GM12878 (cell line): Measurements from ENCODE around the gene SLC38A3. TPM values are rescaled to one million over a fixed set of nuclear protein-coding genes. Genes with fewer than 3 reads are reported as not detected.

Source experiments
- ATAC-seq: fragments of 200-7000 bp; cut with Tn5 transposase; 3 replicates; pipeline ENCODE4 v1.9.1; 2020; ENCODE audit warnings: mild to moderate bottlenecking, moderate library complexity
- BruUV-seq: library from RNA; stranded (reverse); fragments of 400-500 nt; replicated peaks from 2 replicates; lab custom pipeline; 2021; lab: Mats Ljungman, UMichigan
- CTCF ChIA-PET: fragments of 300-600 bp; sonication (Branson Sonifier 250); formaldehyde crosslinking; extraction: SDS; loops from one replicate; lab custom pipeline; 2021; ENCODE audit warnings: inconsistent platforms; lab: Yijun Ruan, JAX
- POLR2A ChIA-PET: fragments of 350-600 bp; formaldehyde crosslinking; extraction: SDS; loops from one replicate; lab custom pipeline; 2021; ENCODE audit warnings: inconsistent platforms; lab: Charles Lee
- RAD21 ChIA-PET: fragments of 300-600 bp; sonication (Branson Sonifier 250); formaldehyde crosslinking; loops from one replicate; lab custom pipeline; 2023; ENCODE audit warnings: antibody characterized with exemption; ENCODE audit not compliant: unreplicated experiment; lab: Charles Lee
- SMC1A ChIA-PET: fragments of 300-600 bp; sonication (Branson Sonifier 250); formaldehyde crosslinking; loops from one replicate; lab custom pipeline; 2023; ENCODE audit not compliant: unreplicated experiment, uncharacterized antibody; lab: Charles Lee
- DNase-seq: peaks from one replicate; pipeline ENCODE4 v3.0.0-alpha.2; 2011; ENCODE audit warnings: low read depth, low spot score
- FAIRE-seq: peaks from 3 replicates; lab custom pipeline; 2011; peaks lifted over from hg19 to GRCh38; lab: Jason Lieb, UNC
- H2AFZ ChIP-seq: 2 replicates; pipeline ENCODE4 v1.6.0; 2011; ENCODE audit warnings: low read depth, low read length, control low read depth; ENCODE audit not compliant: control insufficient read depth
- H3K27ac ChIP-seq: 2 replicates; pipeline ENCODE4 v1.5.1; 2011; ENCODE audit warnings: control low read depth; ENCODE audit not compliant: control insufficient read depth, insufficient read depth
- H3K27me3 ChIP-seq, 2 experiments: replicated peaks in 1 of 2; 2 replicates each; pipeline versions ENCODE4 v1.6.0 to v1.6.1; 2011; ENCODE audit warnings: low read length in 1 of 2; ENCODE audit not compliant: control insufficient read depth in 2 of 2, insufficient read depth in 2 of 2
- H3K36me3 ChIP-seq, 2 experiments: 2 replicates each; pipeline ENCODE4 v1.5.1; 2011; ENCODE audit warnings: low read length in 1 of 2; ENCODE audit not compliant: control insufficient read depth in 2 of 2, insufficient read depth in 2 of 2
- H3K4me1 ChIP-seq: 2 replicates; pipeline ENCODE4 v1.6.1; 2011; ENCODE audit warnings: mild to moderate bottlenecking, low read length, moderate library complexity, mixed read lengths; ENCODE audit not compliant: control insufficient read depth, insufficient read depth
- H3K4me2 ChIP-seq: 2 replicates; pipeline ENCODE4 v1.6.0; 2011; ENCODE audit warnings: control low read depth; ENCODE audit not compliant: control insufficient read depth, insufficient read depth
- H3K4me3 ChIP-seq: fragments of 200-600 bp; sonication (generic); 2 replicates; pipeline ENCODE4 v1.5.1; 2016
- H3K79me2 ChIP-seq: 2 replicates; pipeline ENCODE4 v1.6.0; 2011; ENCODE audit warnings: low read length; ENCODE audit not compliant: control insufficient read depth, insufficient read depth
- H3K9ac ChIP-seq: 2 replicates; pipeline ENCODE4 v1.8.0; 2011; ENCODE audit warnings: low read length, control low read depth, mixed read lengths; ENCODE audit not compliant: control insufficient read depth, insufficient read depth
- H3K9me3 ChIP-seq: replicated peaks from 3 replicates; pipeline ENCODE4 v1.5.1; 2011; ENCODE audit warnings: mild to moderate bottlenecking, low read length; ENCODE audit not compliant: control insufficient read depth, insufficient read depth
- H4K20me1 ChIP-seq: 2 replicates; pipeline ENCODE4 v1.6.0; 2011; ENCODE audit not compliant: control insufficient read depth, insufficient read depth
- GATAD2B ChIP-seq: fragments of 450-650 bp; conservative IDR thresholded peaks from 2 replicates; pipeline ENCODE4 v1.6.1; 2017; ENCODE audit warnings: low read depth, mild to moderate bottlenecking, moderate library complexity
- PAX8 ChIP-seq: fragments of 450-650 bp; IDR thresholded peaks from 2 replicates; pipeline ENCODE4 v1.6.1; 2017; ENCODE audit warnings: mild to moderate bottlenecking, moderate library complexity
- PML ChIP-seq: IDR thresholded peaks from 2 replicates; pipeline ENCODE4 v1.6.1; 2012; ENCODE audit warnings: low read length, inconsistent platforms
- TCF12 ChIP-seq: IDR thresholded peaks from 2 replicates; pipeline ENCODE4 v1.6.1; 2011; ENCODE audit warnings: low read depth, mild to moderate bottlenecking, low read length
- WGBS: methylation state at CpG from one replicate; pipeline ENCODE4 v1.1.6; 2016; ENCODE audit warnings: low lambda C conversion rate; ENCODE audit not compliant: insufficient replicate concordance, insufficient coverage; ENCODE audit errors: missing lambda C conversion rate; 5-methylcytosine and 5-hydroxymethylcytosine counted together
- in situ Hi-C: fragments of 300-500 bp; cut with MboI; formaldehyde crosslinking; loops from 9 replicates; pipeline ENCODE4 v1.14.3; 2018; ENCODE audit warnings: mixed read lengths
- intact Hi-C: fragments of 100-400 bp; cut with micrococcal nuclease; formaldehyde crosslinking; loops from one replicate; pipeline ENCODE4 v1.14.2; 2022; ENCODE audit not compliant: unreplicated experiment
- polyA plus RNA-seq, 11 experiments: library from polyadenylated mRNA; depleted of rRNA in 4 of 11; unstranded in 6 of 11; stranded (reverse) in 5 of 11; fragments of >200 nt; fragmentation: Nextera tagmentation in 4 of 11; fragmentation: Illumina TruSeq in 1 of 11; extraction: Ambion mirVana in 4 of 11; extraction: Trizol in 1 of 11; gene quantifications; 1 replicate in 1 of 11; 2 replicates in 10 of 11; pipeline versions ENCODE4 v1.2.1 to v1.2.3, GENCODE V29; 2011 to 2016; ENCODE audit warnings: inconsistent platforms in 2 of 11, missing spikeins in 2 of 11, low read depth in 1 of 11
- total RNA-seq, 4 experiments: library from RNA; depleted of rRNA in 3 of 4; stranded (reverse); fragments of >200 nt in 3 of 4; fragmentation: Illumina TruSeq in 1 of 4; extraction: Trizol in 1 of 4; gene quantifications; 2 replicates each; pipeline versions ENCODE4 v1.2.1 to v1.2.3, GENCODE V29; 2013 to 2021
- TF ChIP-seq, protein P1 (sequence below): IDR thresholded peaks from 2 replicates; pipeline ENCODE4 v1.6.1; 2011; ENCODE audit warnings: low read depth, low read length, improper control_type of control experiment, borderline replicate concordance

Gene SLC38A3
- total and polyA plus RNA-seq, 10 of the 15 experiments (the other 5 are each of a cell fraction or from before 2014, with no cell fraction given) = 0.14 TPM; not detected in 9

DNA sequence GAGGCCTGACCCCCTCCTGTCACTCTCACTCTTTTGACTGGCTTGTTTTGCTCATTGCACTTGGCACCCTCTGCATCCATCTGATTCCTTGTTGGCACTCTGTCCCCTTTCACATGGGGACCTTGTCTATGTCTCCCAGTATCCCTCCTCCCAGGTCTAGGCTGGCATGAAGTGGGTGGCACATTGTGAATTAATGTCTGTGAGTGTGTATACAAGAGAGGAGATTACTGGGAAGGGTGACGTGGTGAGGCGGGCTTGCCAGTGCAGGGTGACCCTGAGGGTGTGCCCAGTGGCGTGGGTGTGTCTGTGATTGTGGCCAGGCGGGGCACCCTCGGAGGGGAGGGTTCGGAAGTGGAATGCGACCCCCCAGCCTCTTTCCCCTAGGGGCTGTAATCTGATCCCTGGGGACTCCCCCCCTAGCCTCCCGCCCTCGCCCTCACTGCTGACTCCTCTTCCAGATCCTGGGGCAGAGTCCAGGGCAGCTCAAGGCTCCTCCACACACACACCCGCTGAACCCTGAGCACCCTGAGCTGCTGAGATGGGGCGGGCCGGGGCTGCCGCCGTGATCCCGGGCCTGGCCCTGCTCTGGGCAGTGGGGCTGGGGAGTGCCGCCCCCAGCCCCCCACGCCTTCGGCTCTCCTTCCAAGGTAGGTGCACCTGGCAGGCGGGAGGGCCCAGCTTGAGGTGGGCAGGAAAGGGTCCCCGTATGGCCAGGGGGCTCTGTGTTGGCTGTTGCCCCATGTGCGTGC lies 63.8 kb downstream of the SLC38A3 start, which contains the start of gene SEMA3B:
TSS of gene SEMA3B (plus strand) at position 445 of the 749 bp plus-strand sequence. CDS start at position 539, 94 bp downstream.
- no peak within 1 kb of the TSS for H3K27ac ChIP-seq
- SMC1A ChIA-PET = no interaction called here
- H3K27me3 ChIP-seq = peaks cover 0 to 4% of the 10 kb centered on the region in 2 experiments; a peak in 2 of 4 replicates
- H3K36me3 ChIP-seq = no peaks in the 10 kb centered on the region
- H3K4me1 ChIP-seq = peaks cover 6% of the 10 kb centered on the region
- no peak for DNase-seq
- H3K9ac ChIP-seq = no peak within 1 kb of the TSS
- RAD21 ChIA-PET = interaction anchor here (0.5 kb wide), 1 partner anchor 444 kb away, joined by 3 read pairs; no protein-coding TSS in a partner anchor
- no peaks in the 10 kb centered on the region for H3K9me3 ChIP-seq
- CTCF ChIA-PET = interaction anchor here (1.0 to 1.9 kb wide), 3 partner anchors 9 to 42 kb away, joined by 4 to 7 read pairs (median 4); no protein-coding TSS in a partner anchor
- H3K4me2 ChIP-seq = no peak within 1 kb of the TSS
- no peak within 1 kb of the TSS for H3K4me3 ChIP-seq
- H3K79me2 ChIP-seq = no peaks in the 10 kb centered on the region
- no peak for ATAC-seq
- no peak for FAIRE-seq
- H4K20me1 ChIP-seq = no peaks in the 10 kb centered on the region
- TF ChIP-seq, protein P1, sequence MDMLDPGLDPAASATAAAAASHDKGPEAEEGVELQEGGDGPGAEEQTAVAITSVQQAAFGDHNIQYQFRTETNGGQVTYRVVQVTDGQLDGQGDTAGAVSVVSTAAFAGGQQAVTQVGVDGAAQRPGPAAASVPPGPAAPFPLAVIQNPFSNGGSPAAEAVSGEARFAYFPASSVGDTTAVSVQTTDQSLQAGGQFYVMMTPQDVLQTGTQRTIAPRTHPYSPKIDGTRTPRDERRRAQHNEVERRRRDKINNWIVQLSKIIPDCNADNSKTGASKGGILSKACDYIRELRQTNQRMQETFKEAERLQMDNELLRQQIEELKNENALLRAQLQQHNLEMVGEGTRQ = no peak
- TF ChIP-seq GATAD2B (no peak), TCF12 (no peak), PML (no peak), PAX8 (no peak)
- 36% methylated on average over 21 of the region's 21 CpGs for WGBS
- BruUV-seq = no TSS peak
- POLR2A ChIA-PET = interaction anchor here (0.6 kb wide), 1 partner anchor 68 kb away, joined by 3 read pairs; no protein-coding TSS in a partner anchor
- H2AFZ ChIP-seq = no peak within 1 kb of the TSS
- intact Hi-C loops (no loop called here), in situ Hi-C loops (no loop called here)
